ENCODE measurements around the gene HDAC6.

The HDAC6 gene

GRCh38 chrX:48801280-48802088 lies at the start of gene HDAC6:
TSS of gene HDAC6 (plus strand) at chrX:48802067. CDS start at chrX:48802693, 626 bp downstream.
- in situ Hi-C loops (cut with MboI; ENCODE audit: low sequenced_read_pairs): no loop called here

- in situ Hi-C loops (cut with MboI; ENCODE audit: low sequenced_read_pairs): no loop called here
Observed at GRCh38 chrX:48752498-48752897, 49.4 kb upstream of the HDAC6 start.

GRCh38 chrX:48753708-48754228 lies 48.1 kb upstream of the HDAC6 start:
- in situ Hi-C loops (cut with MboI; ENCODE audit: low sequenced_read_pairs): no loop called here

GRCh38 chrX:48754238-48754637 lies 47.6 kb upstream of the HDAC6 start:
- in situ Hi-C loops (cut with MboI; ENCODE audit: low sequenced_read_pairs): no loop called here

GRCh38 chrX:48761674-48762471 lies 40.0 kb upstream of the HDAC6 start, which contains the start of gene GLOD5:
TSS of gene GLOD5 (plus strand) at chrX:48761747. CDS start at chrX:48761791, 44 bp downstream.
- in situ Hi-C loops (cut with MboI; ENCODE audit: low sequenced_read_pairs): no loop called here

GRCh38 chrX:48769230-48769629 lies 32.6 kb upstream of the HDAC6 start:
- in situ Hi-C loops (cut with MboI; ENCODE audit: low sequenced_read_pairs): no loop called here

- in situ Hi-C loops (cut with MboI; ENCODE audit: low sequenced_read_pairs): no loop called here
Observed at GRCh38 chrX:48770296-48770695, 31.6 kb upstream of the HDAC6 start.

GRCh38 chrX:48772602-48773001 lies 29.3 kb upstream of the HDAC6 start:
- in situ Hi-C loops (cut with MboI; ENCODE audit: low sequenced_read_pairs): no loop called here

- in situ Hi-C loops (cut with MboI; ENCODE audit: low sequenced_read_pairs): no loop called here
Observed at GRCh38 chrX:48776818-48777439, 24.9 kb upstream of the HDAC6 start.

- in situ Hi-C loops (cut with MboI; ENCODE audit: low sequenced_read_pairs): no loop called here
Observed at GRCh38 chrX:48779399-48779798, 22.5 kb upstream of the HDAC6 start.

GRCh38 chrX:48781705-48782104 lies 20.2 kb upstream of the HDAC6 start:
- in situ Hi-C loops (cut with MboI; ENCODE audit: low sequenced_read_pairs): no loop called here

- in situ Hi-C loops (cut with MboI; ENCODE audit: low sequenced_read_pairs): no loop called here
Observed at GRCh38 chrX:48782216-48782615, 19.7 kb upstream of the HDAC6 start.

GRCh38 chrX:48782795-48783194 lies 19.1 kb upstream of the HDAC6 start:
- in situ Hi-C loops (cut with MboI; ENCODE audit: low sequenced_read_pairs): no loop called here

- in situ Hi-C loops (cut with MboI; ENCODE audit: low sequenced_read_pairs): no loop called here
Observed at GRCh38 chrX:48784726-48785125, 17.1 kb upstream of the HDAC6 start.

- in situ Hi-C loops (cut with MboI; ENCODE audit: low sequenced_read_pairs): no loop called here
Observed at GRCh38 chrX:48785186-48785539, 16.7 kb upstream of the HDAC6 start.

GRCh38 chrX:48785540-48786214 lies 16.2 kb upstream of the HDAC6 start:
- in situ Hi-C loops (cut with MboI; ENCODE audit: low sequenced_read_pairs): no loop called here

- in situ Hi-C loops (cut with MboI; ENCODE audit: low sequenced_read_pairs): no loop called here
Observed at GRCh38 chrX:48786341-48786800, 15.5 kb upstream of the HDAC6 start, which contains the start of gene GATA1. TSS of gene GATA1 (plus strand) at chrX:48786590. CDS start at chrX:48791110, 4,520 bp downstream.

GRCh38 chrX:48786825-48787504 lies 14.9 kb upstream of the HDAC6 start:
- in situ Hi-C loops (cut with MboI; ENCODE audit: low sequenced_read_pairs): no loop called here

- in situ Hi-C loops (cut with MboI; ENCODE audit: low sequenced_read_pairs): no loop called here
Observed at GRCh38 chrX:48787505-48788443, 14.1 kb upstream of the HDAC6 start.
